Cortex of kidney (tissue), 1 donor: Measurements from ENCODE around the gene ZNF716.
"Not testable (repeated sequence)": the region's sequence is repeated elsewhere in the genome, so short reads cannot be mapped to it uniquely, and the experiment has no call there.

Source experiments
- DNase-seq: peaks from one replicate; lab custom pipeline; 2025; lab: John Stamatoyannopoulos, UW

ZNF716 gene

DNA sequence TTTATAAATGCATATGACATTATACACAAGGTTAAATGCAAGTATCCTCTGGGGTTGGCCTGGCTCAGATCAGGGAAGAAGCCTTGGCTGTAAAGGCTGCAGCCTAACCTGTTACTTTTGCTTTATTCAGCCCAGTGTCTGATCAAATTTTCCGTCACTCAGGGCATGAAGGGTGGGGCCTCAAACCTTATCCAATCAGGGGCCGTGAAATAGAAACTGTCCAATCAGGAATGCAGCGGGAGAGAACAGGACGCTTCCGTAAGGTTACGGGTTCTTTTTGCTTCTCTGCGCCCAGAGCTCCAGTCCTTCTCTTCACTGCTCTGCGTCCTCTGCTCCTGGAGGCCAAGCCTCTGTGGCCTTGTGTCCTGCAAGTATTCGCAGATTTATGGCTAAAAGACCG lies at the start of gene ZNF716:
Gene ZNF716 (plus strand): TSS at position 274 of the 400 bp plus-strand sequence. CDS start 112 bp downstream, at position 386.
- DNase-seq: no peak

- DNase-seq: no peak
Measured at GRCh38 chr7:57400531-57401155, 49.3 kb upstream of the ZNF716 start.

GRCh38 chr7:57403051-57403450 lies 46.9 kb upstream of the ZNF716 start:
- not testable (repeated sequence) for DNase-seq

DNA sequence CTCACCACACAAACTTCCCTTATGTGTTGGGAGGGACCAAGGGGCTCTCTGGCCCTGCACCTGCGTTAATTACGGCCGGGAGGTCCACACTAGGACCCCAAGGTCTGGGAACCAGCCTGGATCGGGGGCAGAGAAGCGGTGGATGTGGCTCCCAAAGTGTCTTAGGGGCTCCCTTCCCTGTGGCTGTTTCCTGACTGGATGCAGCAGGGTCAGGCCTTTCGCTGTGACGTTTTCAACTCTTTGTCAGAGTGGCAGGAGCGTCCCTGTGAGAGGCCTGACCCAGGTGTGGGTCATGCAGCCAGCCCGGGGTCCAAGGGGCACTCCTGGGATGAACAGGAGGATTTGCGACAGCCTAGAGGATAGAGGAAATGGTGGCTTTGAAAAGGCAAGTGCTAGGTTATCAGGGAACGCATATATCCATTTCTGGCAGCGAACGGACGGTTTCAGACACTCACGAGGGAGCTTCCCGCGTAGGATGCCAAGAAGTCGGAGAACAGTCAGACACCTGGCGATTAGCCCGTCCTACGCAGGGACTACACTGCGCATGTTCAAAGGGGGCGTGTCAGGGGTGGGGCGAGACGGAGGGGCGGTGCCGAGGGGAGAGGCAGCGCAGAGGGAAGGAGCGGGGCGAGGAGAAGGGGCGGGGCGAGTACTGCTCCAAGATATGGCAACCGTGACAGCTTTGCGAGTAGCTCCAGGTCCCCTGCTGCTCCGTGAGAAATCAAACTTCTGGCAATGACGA lies 46.2 kb upstream of the ZNF716 start:
- no peak for DNase-seq

DNA sequence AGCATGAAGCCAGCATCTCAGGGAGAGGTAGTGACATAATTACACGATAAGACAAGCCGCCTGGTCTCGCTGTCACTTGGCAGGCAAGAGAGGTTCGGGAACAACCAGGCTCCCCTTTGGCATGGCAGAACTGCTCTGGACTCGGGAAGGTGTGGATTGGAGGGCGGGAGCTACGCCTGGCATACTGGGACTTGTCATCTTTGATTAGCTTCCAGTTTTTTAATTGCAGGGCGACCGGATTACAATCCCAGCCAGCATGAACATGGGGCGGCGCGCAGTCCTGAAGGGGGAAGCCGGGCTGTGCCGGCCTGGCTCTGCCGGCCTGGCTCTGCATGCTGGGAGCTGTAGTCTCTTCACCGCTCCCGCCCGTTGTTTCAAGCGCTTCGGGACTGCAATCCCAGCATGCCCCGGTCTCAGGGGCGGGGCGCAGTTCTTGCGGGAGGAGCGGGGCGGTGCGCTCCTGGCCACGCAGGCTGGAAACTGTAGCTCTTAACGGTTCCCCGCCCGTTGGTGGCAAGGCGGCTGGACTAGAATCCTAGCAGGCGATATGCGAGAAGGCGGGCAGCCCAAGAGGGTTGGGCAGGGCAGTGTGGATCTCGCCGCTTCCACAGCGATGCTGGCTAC lies 45.5 kb upstream of the ZNF716 start:
- no peak for DNase-seq

GRCh38 chr7:57404967-57405421 lies 45.0 kb upstream of the ZNF716 start:
- DNase-seq: no peak

DNA sequence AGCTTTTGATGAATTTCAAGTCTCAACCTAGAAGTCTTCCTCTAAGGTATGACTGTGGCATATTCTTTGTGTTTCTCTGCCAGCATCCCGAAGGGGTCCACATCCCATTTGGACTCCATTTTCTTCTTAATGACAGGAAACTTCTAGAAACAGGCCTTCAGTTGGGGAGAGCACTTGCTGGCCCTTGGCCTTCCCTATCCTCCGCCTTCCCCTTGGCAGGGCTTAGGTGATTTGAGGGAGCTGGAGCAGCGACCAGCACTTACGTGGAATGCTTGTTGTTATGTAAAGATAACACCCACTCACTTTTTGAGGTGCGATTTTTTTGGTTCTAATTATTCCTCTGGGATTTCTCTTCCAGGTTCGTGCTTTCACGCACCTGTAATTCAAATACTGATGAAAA lies 42.9 kb upstream of the ZNF716 start:
- DNase-seq: no peak

GRCh38 chr7:57412168-57412567 lies 37.8 kb upstream of the ZNF716 start:
- DNase-seq: no peak

DNA sequence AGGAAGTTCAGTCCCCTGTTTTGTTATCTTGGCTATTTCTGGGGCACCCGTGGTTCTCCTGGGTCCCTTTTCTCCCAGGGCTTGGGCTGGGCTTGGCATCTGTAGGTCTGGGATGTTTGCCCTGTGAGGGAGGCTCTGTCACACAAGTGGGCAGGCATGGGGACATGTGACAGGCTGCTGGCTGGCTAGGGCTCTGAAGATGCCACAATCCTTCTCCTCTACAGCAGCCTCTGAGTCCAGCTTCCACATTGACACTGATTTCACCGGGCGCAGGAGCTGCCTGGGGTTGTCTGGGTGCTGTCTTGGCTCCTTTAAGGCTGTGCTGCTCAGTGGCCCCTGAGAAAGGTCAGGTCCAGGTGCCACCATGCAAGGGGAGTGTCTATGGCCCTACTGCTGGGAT lies 37.4 kb upstream of the ZNF716 start:
- no peak for DNase-seq

GRCh38 chr7:57413529-57414398 lies 36.2 kb upstream of the ZNF716 start:
- DNase-seq: no peak

GRCh38 chr7:57414415-57414814 lies 35.6 kb upstream of the ZNF716 start:
- no peak for DNase-seq

- no peak for DNase-seq
Measured at GRCh38 chr7:57414852-57415251, 35.1 kb upstream of the ZNF716 start.

DNA sequence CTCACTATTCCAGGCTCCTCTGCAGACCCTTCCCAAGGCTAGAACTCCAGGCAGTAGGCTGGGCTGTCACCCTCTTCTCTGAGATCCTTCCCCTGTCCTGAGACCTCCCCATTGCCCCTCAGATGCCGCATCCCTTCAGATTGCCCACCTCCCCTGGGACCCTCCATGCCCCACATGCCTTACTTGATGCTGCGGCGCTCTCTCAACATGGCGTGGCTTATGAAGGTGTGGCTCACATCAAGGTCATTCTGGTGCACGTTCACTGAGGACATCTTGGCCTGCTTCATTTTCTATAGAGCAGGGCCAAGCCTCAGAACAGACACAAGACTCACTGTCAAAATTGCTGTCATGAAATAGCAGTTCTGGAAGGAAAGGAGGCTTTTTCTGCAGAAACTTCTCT lies 34.7 kb upstream of the ZNF716 start:
- DNase-seq: no peak

DNA sequence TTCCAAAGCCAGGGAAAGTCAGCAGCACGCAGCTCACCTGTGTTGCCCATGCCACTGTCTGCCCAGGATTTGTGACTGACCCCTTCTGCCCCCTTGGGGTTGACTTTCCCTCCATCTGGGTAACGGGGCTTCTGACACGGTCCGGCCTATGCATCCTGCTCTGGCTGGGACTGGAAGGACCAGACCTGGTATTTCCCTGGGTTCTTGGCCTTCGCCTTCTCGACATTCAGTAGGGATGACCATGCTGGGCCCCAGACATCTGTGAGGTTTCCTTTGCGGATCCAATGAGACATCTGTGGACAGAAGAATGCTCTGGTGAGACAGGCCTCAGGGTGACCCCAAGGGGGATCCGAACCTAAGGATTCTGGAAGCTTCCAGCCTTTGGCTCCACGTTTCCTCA lies 34.2 kb upstream of the ZNF716 start:
- DNase-seq: no peak

DNA sequence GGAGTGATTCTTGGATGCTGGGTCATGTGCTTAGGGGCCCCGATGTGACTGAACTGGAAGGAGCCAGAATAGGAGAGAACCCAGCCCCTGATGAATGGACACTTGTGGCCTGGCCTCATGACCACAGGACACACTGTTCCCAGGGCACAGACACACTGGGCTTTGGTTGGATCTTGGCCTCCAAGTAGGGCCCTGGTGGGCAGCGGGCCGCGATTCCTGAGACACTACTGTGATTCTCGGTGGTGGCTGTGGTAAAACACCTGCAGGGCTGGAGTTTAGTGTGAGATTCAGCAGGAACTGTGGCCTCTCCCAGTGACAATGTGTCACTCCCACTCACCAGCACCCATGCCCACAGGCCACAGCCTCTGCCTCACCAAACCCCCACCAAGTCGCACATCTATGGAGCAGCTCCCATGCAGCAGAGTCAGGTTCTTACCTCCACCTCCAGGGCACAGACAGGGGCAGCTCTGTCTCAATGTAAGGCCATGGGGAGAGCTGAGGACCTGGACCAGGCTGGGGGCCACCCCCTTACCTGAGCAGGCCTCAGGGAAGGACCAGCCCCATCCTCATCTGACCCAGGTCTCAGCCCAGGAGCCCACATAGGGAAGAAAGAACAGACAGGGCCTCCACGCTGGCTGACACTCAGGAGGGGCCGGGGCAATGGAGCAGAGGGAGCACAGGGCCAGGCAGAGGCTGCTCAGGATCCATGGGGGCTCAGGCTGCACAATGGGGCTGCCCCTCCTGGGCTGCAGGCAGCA lies 33.2 kb upstream of the ZNF716 start:
- DNase-seq: no peak

DNA sequence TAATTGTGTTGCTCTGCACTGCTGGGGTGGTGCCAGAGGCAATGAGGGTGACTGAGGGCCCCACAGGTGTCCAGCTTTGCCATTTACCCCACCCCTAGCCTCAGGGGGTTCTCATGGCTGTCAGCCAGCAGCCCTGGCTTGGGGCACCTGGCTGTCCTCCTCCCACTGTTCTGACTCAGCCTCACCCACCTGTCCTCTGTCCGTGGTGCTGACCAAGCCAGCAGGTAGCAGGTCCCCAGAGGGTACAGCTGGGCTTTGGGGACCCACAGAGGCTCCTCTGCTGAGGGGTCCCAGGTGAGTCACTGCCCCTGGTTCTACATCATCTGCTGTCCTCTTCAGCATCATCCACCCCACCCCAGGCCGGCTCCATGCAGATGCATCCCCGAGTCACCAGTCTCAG lies 32.2 kb upstream of the ZNF716 start:
- DNase-seq: no peak

DNA sequence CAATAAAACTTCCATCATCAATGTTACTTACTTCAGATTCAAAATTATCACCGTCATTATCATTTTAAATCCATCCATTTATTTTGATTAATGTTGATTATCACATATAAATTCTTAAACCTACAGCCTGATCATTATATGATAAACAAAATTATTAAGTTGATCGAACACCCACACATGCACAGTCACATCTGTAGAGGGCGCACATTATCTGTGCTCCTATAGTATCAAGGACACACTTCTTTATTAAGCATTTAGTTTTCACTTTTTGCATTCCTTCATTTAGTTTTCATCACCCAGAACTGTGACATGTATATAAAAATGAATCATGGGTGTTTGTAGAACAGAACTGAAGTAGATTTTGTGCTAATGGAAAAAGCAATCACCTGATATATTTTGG lies 26.2 kb upstream of the ZNF716 start:
- no peak for DNase-seq

DNA sequence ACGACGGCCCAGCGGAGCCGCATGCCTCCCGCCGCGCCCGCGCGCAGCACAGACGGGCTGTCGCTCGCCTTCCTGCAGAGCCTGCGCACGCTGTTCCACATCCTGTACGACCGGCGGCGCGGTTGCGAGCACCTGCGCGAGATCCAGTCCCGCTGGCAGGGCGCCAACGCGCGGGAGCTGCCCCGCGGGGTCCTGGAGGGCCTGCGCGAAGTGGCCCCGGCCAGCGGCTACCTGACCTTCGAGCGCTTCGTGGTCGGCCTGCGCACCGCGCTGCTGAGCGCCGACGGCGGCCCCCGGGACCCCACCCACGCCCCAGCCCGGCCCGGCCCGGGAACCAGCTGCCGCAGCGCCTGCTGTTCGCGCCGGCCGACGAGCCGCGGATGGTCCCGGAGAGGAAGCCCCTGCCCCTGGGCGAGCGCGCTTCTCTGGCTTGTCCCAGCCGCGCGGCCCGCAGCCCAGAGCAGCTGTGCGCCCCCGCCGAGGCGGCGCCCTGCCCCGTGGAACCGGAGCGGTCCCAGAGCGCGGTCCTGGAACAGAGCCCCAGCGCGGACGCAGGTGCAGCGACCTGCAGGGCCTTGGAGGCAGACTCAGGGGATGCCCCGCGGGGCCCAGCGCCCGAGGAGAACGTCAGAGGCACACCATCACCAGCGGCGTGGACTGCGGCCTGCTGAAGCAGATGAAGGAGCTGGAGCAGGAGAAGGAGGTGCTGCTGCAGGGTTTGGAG lies 25.3 kb upstream of the ZNF716 start:
- no peak for DNase-seq

- DNase-seq: no peak
Measured at GRCh38 chr7:57425239-57425944, 24.6 kb upstream of the ZNF716 start.

DNA sequence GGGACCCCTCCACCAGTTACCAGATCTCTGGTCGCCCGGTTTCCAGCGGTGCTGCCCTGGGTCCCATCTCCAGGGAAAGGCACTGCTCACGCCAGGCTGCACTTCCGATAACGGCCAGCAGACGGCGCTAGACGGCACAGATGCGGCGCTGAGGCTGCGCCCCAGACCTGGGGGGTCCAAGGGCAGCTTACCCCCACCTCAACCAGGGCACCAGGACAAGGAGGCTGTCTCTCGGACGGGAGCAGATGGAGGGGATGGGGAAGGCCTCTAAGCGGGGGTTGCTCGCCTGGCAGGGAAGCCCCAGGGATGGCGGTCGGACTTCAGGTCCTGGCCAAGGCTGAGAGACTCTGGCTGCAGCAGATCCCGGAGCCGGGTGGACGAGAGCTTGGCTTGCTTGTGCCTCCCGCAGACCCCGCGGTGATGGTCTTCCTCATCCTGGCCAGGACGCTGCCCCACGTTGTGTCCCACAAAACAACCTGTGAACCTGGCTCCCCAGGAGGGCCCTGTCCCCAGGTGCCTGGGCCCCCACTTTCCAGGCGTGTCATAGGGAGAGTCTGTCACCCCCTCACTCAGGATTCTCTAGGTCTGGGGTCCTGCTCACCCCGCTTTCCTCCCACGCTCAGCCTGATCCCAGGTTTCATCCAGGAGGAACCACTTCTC lies 23.9 kb upstream of the ZNF716 start:
- DNase-seq: no peak
